ENCODE data around the gene TPK1. TPM values are rescaled to one million over a fixed set of nuclear protein-coding genes. Genes with fewer than 3 reads are reported as not detected.

TPK1 gene
- total RNA-seq, 5 donors from 2014 or later (not counting 1 experiment from before 2014, with no cell fraction given) = 19.1 to 31.6 (median 22.0) TPM

DNA sequence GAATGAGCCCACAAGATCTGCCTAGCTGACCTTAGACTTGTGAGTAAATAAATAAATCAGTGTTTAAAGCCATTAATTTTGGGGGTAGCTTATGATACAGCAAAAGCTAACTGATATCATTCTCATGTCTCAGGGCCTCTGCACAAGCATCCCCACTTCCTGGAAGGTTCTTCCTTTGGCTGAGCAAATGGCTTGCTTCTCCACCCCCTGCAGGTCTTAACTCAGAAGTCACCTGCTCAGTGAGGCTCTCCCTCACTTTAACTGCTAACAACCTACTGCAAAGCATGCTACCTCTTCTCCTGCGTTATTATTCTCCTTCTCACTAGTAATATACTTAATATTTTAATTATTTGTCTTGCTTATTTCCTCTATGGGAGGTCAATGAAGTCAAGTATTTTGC is 167.3 kb downstream of the TPK1 start:
- WGBS (ENCODE audit: insufficient coverage) = no CpG with 5 or more reads among the region's 1 CpG
- Mint-ChIP-seq H3K27ac (no peak overlapping the region), H3K27me3 (no peaks in the 10 kb centered on the region), H3K36me3 (peaks cover 41% of the 10 kb centered on the region), H3K4me3 (no peak overlapping the region), H3K9me3 (peaks cover 0 to 5% (median 4%) of the 10 kb centered on the region in 3 donors), H3K4me1 (no peaks in the 10 kb centered on the region)
- H3K27me3 ChIP-seq (replicated peaks in 1 of 2; ENCODE audit: control insufficient read depth in 2 of 2, extremely low read depth in 1 of 2, insufficient read depth in 2 of 2, low read length in 1 of 2) = no peaks in the 10 kb centered on the region
- H3K4me1 ChIP-seq (ENCODE audit: control insufficient read depth in 1 of 2, extremely low read depth in 1 of 2, insufficient read depth in 2 of 2, low read length in 2 of 2) = no peaks in the 10 kb centered on the region
- no peaks in the 10 kb centered on the region for H3K36me3 ChIP-seq (ENCODE audit: control insufficient read depth in 2 of 2, extremely low read depth in 1 of 2, insufficient read depth in 1 of 2, low read length in 1 of 2)
- no peak for ATAC-seq (replicated peaks in 1 of 4)
- H3K9me3 ChIP-seq = no peaks in the 10 kb centered on the region
- no peak for DNase-seq
- H3K27ac ChIP-seq (ENCODE audit: low read length) = no peak overlapping the region
- no peak overlapping the region for H3K4me3 ChIP-seq (ENCODE audit: control insufficient read depth in 1 of 2, extremely low read depth in 1 of 2, low read length in 1 of 2)
- CTCF ChIA-PET = no interaction called here
- POLR2A ChIA-PET = no interaction called here

DNA sequence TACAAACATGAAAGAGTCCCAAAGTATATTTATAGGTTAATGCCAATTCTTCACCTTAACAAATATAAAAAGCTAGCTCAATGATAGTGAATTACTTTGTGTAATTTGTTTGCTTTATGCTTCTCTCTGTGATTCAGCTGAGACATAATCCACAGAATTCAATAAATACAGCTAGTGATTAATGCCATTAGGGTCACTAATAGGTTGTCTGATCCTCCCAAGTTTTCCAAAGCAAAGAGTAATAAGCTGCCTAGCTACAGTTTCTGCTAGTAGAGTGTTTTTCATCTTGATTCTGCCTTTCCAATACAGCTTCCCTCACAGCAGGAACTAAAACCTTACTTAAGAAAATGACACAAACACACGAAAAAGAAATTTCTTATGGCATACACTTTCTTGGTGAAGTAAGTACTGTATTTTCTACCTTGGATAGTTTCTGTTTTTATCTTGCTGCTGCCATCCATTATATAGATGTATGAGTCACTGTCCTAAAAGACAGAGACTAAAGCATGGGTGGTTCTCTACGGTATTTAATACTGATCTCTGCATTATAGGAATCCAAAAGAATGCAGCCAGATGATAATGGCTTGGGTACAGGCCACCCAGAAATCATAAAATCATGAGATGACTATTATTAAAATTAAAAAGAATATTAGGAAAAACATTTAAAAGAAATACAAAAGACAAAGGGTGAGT is 170.0 kb downstream of the TPK1 start:
- H3K4me1 ChIP-seq (ENCODE audit: control insufficient read depth in 1 of 2, extremely low read depth in 1 of 2, insufficient read depth in 2 of 2, low read length in 2 of 2) = no peaks in the 10 kb centered on the region
- Mint-ChIP-seq H3K36me3 (peaks cover 49% of the 10 kb centered on the region), H3K27ac (no peak overlapping the region), H3K4me1 (no peaks in the 10 kb centered on the region), H3K27me3 (no peaks in the 10 kb centered on the region), H3K4me3 (no peak overlapping the region), H3K9me3 (peaks cover 0 to 5% (median 4%) of the 10 kb centered on the region in 3 donors)
- ATAC-seq (replicated peaks in 1 of 4) = no peak
- no CpG with 5 or more reads among the region's 2 CpGs for WGBS (ENCODE audit: insufficient coverage)
- no peak for DNase-seq
- no peaks in the 10 kb centered on the region for H3K36me3 ChIP-seq (ENCODE audit: control insufficient read depth in 2 of 2, extremely low read depth in 1 of 2, insufficient read depth in 1 of 2, low read length in 1 of 2)
- ChIA-PET CTCF (interaction anchor here in 1 of 2 donors (0.6 kb wide), 1 partner anchor 16 kb away, joined by 3 read pairs; no protein-coding TSS in a partner anchor), POLR2A (no interaction called here)
- H3K27ac ChIP-seq (ENCODE audit: low read length) = no peak overlapping the region
- H3K9me3 ChIP-seq = no peaks in the 10 kb centered on the region
- H3K4me3 ChIP-seq (ENCODE audit: control insufficient read depth in 1 of 2, extremely low read depth in 1 of 2, low read length in 1 of 2) = no peak overlapping the region
- no peaks in the 10 kb centered on the region for H3K27me3 ChIP-seq (replicated peaks in 1 of 2; ENCODE audit: control insufficient read depth in 2 of 2, extremely low read depth in 1 of 2, insufficient read depth in 2 of 2, low read length in 1 of 2)

DNA sequence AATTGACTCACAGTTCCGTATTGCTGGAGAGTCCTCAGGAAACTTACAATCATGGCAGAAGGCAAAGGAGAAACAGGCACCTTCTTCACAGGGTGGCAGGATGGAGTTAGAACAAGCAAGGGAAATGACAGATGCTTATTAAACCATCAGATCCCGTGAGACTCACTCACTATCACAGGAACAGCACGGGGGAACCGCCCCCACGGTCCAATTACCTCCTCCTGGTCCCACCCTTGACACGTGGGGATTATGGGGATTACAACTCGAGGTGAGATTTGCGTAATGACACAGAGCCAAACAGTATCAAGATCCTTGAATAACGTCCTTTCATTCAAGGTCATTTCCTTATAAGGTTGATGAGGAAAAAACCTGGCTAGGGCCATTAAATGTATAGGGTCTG is 176.6 kb downstream of the TPK1 start:
- Histone ChIP-seq H3K27me3 (replicated peaks in 1 of 2; ENCODE audit: control insufficient read depth in 2 of 2, extremely low read depth in 1 of 2, insufficient read depth in 2 of 2, low read length in 1 of 2) (no peaks in the 10 kb centered on the region), H3K4me1 (ENCODE audit: control insufficient read depth in 1 of 2, extremely low read depth in 1 of 2, insufficient read depth in 2 of 2, low read length in 2 of 2) (no peaks in the 10 kb centered on the region), H3K27ac (ENCODE audit: low read length) (no peak overlapping the region), H3K9me3 (no peaks in the 10 kb centered on the region), H3K4me3 (ENCODE audit: control insufficient read depth in 1 of 2, extremely low read depth in 1 of 2, low read length in 1 of 2) (no peak overlapping the region), H3K36me3 (ENCODE audit: control insufficient read depth in 2 of 2, extremely low read depth in 1 of 2, insufficient read depth in 1 of 2, low read length in 1 of 2) (no peaks in the 10 kb centered on the region)
- ATAC-seq (replicated peaks in 1 of 4) = no peak
- Mint-ChIP-seq H3K4me3 (no peak overlapping the region), H3K4me1 (no peaks in the 10 kb centered on the region), H3K9me3 (no peaks in the 10 kb centered on the region), H3K27me3 (no peaks in the 10 kb centered on the region), H3K36me3 (peaks cover 29% of the 10 kb centered on the region), H3K27ac (no peak overlapping the region)
- DNase-seq = no peak
- WGBS (ENCODE audit: insufficient coverage) = 80% methylated on average over 2 of the region's 9 CpGs
- ChIA-PET POLR2A (no interaction called here), CTCF (no interaction called here)

DNA sequence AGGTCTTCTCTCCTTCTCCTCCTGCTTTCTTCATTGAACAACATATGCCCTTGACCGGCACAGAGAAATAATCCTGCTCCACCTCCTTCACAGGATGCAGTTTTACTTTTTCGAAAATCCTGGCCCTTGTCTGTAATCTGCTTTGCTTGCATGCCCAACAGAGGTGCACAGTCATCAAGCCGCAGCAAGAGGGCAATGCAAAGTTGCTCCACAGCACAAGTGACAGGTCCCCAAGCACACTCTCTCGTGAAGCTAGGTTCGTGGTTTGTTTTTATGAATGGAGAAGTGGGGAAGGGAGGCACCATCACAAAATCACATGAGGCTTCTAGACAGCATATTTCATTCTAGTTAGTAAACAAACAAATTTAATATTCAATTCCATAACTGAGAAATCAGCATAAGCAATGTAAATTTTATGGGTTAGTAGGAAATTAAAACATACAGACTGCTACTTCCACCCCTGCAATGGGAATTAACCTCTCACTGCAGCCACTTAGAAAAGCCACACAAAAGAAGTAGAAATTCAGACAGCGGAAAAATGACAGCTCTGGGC is 178.8 kb downstream of the TPK1 start:
- H3K36me3 ChIP-seq (ENCODE audit: control insufficient read depth in 2 of 2, extremely low read depth in 1 of 2, insufficient read depth in 1 of 2, low read length in 1 of 2) = no peaks in the 10 kb centered on the region
- Mint-ChIP-seq H3K27ac (no peak overlapping the region), H3K9me3 (no peaks in the 10 kb centered on the region), H3K36me3 (peaks cover 24% of the 10 kb centered on the region), H3K4me3 (no peak overlapping the region), H3K27me3 (no peaks in the 10 kb centered on the region), H3K4me1 (peaks cover 0 to 6% (median 0%) of the 10 kb centered on the region in 3 donors)
- no peak overlapping the region for H3K27ac ChIP-seq (ENCODE audit: low read length)
- ChIA-PET POLR2A (no interaction called here), CTCF (no interaction called here)
- 55% methylated on average over 2 of the region's 6 CpGs for WGBS (ENCODE audit: insufficient coverage)
- no peak overlapping the region for H3K4me3 ChIP-seq (ENCODE audit: control insufficient read depth in 1 of 2, extremely low read depth in 1 of 2, low read length in 1 of 2)
- H3K27me3 ChIP-seq (replicated peaks in 1 of 2; ENCODE audit: control insufficient read depth in 2 of 2, extremely low read depth in 1 of 2, insufficient read depth in 2 of 2, low read length in 1 of 2) = no peaks in the 10 kb centered on the region
- H3K4me1 ChIP-seq (ENCODE audit: control insufficient read depth in 1 of 2, extremely low read depth in 1 of 2, insufficient read depth in 2 of 2, low read length in 2 of 2) = no peaks in the 10 kb centered on the region
- DNase-seq (peak in 1 of 35 experiments; percentile 2), ATAC-seq (replicated peaks in 1 of 4) (no peak)
- H3K9me3 ChIP-seq = no peaks in the 10 kb centered on the region

DNA sequence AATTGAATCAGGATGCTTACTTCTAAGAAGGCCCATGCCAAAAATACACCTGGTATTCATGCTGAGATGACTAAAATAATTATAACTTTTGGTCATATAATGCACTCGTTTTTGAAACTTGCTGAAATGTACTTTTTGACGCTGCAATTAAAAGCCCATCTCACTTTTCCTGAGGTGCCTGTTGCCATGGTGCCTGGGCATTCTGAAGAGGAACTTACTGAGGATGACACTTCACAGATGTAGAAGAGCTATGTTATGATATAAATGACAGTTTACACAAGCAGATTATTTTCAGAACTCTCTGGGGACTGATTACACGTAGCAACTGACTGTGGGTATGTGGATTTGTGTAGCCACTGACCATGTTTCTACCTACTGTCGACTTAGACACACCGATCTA is 182.4 kb downstream of the TPK1 start:
- no peaks in the 10 kb centered on the region for H3K27me3 Mint-ChIP-seq
- CTCF ChIA-PET = no interaction called here
- H3K27ac ChIP-seq (ENCODE audit: low read length) = no peak overlapping the region
- H3K4me3 ChIP-seq (ENCODE audit: control insufficient read depth in 1 of 2, extremely low read depth in 1 of 2, low read length in 1 of 2) = no peak overlapping the region
- DNase-seq = no peak
- peaks cover 35% of the 10 kb centered on the region for H3K36me3 Mint-ChIP-seq
- POLR2A ChIA-PET = no interaction called here
- WGBS (ENCODE audit: insufficient coverage) = no CpG with 5 or more reads among the region's 5 CpGs
- no peaks in the 10 kb centered on the region for H3K9me3 ChIP-seq
- no peaks in the 10 kb centered on the region for H3K4me1 ChIP-seq (ENCODE audit: control insufficient read depth in 1 of 2, extremely low read depth in 1 of 2, insufficient read depth in 2 of 2, low read length in 2 of 2)
- H3K36me3 ChIP-seq (ENCODE audit: control insufficient read depth in 2 of 2, extremely low read depth in 1 of 2, insufficient read depth in 1 of 2, low read length in 1 of 2) = no peaks in the 10 kb centered on the region
- H3K27ac Mint-ChIP-seq = no peak overlapping the region
- H3K9me3 Mint-ChIP-seq = no peaks in the 10 kb centered on the region
- H3K4me3 Mint-ChIP-seq = no peak overlapping the region
- H3K4me1 Mint-ChIP-seq = peaks cover 0 to 6% (median 0%) of the 10 kb centered on the region in 3 donors
- H3K27me3 ChIP-seq (replicated peaks in 1 of 2; ENCODE audit: control insufficient read depth in 2 of 2, extremely low read depth in 1 of 2, insufficient read depth in 2 of 2, low read length in 1 of 2) = no peaks in the 10 kb centered on the region
- ATAC-seq (replicated peaks in 1 of 4) = no peak

DNA sequence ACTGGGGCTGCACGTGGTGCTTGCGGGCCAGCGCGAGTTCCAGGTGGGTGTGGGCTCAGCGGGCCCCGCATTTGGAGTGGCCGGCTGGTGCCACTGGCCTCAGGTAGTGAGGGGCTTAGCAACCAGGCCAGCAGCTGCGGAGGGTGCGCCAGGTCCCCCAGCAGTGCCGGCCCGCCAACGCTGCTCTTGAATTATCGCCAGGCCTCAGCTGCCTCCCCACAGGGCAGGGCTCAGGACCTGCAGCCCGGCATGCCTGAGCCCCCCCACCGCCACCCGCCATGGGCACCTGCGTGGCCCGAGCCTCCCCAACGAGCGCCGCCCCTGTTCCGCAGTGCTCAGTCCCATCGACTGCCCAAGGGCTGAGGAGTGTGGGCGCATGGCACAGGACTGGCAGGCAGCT is 185.4 kb downstream of the TPK1 start:
- Histone ChIP-seq H3K9me3 (no peaks in the 10 kb centered on the region), H3K4me3 (ENCODE audit: control insufficient read depth in 1 of 2, extremely low read depth in 1 of 2, low read length in 1 of 2) (no peak overlapping the region), H3K27me3 (replicated peaks in 1 of 2; ENCODE audit: control insufficient read depth in 2 of 2, extremely low read depth in 1 of 2, insufficient read depth in 2 of 2, low read length in 1 of 2) (no peaks in the 10 kb centered on the region), H3K27ac (ENCODE audit: low read length) (no peak overlapping the region), H3K36me3 (ENCODE audit: control insufficient read depth in 2 of 2, extremely low read depth in 1 of 2, insufficient read depth in 1 of 2, low read length in 1 of 2) (peaks cover 0 to 4% of the 10 kb centered on the region in 2 donors), H3K4me1 (ENCODE audit: control insufficient read depth in 1 of 2, extremely low read depth in 1 of 2, insufficient read depth in 2 of 2, low read length in 2 of 2) (no peaks in the 10 kb centered on the region)
- H3K4me3 Mint-ChIP-seq = no peak overlapping the region
- ATAC-seq (replicated peaks in 1 of 4) = no peak
- H3K36me3 Mint-ChIP-seq = peaks cover 40% of the 10 kb centered on the region
- 96% methylated on average over 24 of the region's 24 CpGs for WGBS (ENCODE audit: insufficient coverage)
- peaks cover 0 to 6% (median 0%) of the 10 kb centered on the region in 3 donors for H3K4me1 Mint-ChIP-seq
- no peaks in the 10 kb centered on the region for H3K27me3 Mint-ChIP-seq
- H3K9me3 Mint-ChIP-seq = no peaks in the 10 kb centered on the region
- CTCF ChIA-PET = no interaction called here
- DNase-seq = no peak
- no peak overlapping the region for H3K27ac Mint-ChIP-seq
- POLR2A ChIA-PET = no interaction called here

Data from T-cell (primary cell).